RWPE1 (cell line): ENCODE measurements around the gene SYNJ2.

Source experiments
- CTCF ChIA-PET: fragments of 350-600 bp; sonication (Branson Sonifier 250); formaldehyde crosslinking; extraction: SDS; loops from one replicate; lab custom pipeline; 2021; lab: Yijun Ruan, JAX
- POLR2A ChIA-PET: fragments of 400-600 bp; formaldehyde crosslinking; extraction: SDS; loops from one replicate; lab custom pipeline; 2020; ENCODE audit warnings: antibody characterized with exemption; ENCODE audit not compliant: low non-redundant PET; lab: Yijun Ruan, JAX
- DNase-seq: peaks from one replicate; pipeline ENCODE4 v3.0.0; 2012; ENCODE audit warnings: low spot score
- H3K27ac ChIP-seq: fragments of 450-650 bp; 2 replicates; pipeline ENCODE4 v1.5.1; 2017
- TF ChIP-seq, protein P1 (sequence below): fragments of 450-650 bp; conservative IDR thresholded peaks from 2 replicates; pipeline ENCODE4 v1.5.1; 2017; ENCODE audit warnings: low read depth, mild to moderate bottlenecking

The SYNJ2 gene

DNA sequence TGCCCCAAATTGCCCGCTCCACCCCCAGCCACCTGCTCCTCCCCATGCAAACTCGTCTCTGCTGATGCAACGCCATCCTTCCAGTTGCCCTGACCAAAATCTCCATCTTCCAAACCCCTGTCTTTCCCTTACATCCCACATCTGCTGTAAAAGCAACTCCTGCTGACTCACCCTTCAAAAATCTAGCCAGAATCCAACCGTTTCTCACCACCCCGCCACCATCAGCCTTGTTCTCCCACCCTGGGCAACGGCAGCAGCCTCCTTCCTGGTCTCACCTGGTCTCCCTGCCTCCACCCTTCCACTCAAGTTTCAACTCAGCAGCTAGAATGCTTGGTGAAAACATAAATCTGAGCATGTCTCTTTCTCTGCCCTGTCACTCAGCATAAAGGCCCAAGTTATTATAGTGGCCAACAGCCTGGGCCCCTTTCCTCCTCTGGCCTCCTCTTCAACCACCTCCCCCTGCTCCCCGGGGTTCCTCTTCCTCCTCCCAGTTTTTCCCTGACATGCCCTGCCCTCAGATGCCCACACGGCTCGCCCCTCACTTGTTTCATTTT is 7.2 kb upstream of the SYNJ2 start:
- H3K27ac ChIP-seq, result no peak overlapping the region; the same call in 1 of the 2 replicates
- no peak for DNase-seq
- ChIA-PET CTCF (no interaction called here), POLR2A (no interaction called here)
- TF ChIP-seq, protein P1, sequence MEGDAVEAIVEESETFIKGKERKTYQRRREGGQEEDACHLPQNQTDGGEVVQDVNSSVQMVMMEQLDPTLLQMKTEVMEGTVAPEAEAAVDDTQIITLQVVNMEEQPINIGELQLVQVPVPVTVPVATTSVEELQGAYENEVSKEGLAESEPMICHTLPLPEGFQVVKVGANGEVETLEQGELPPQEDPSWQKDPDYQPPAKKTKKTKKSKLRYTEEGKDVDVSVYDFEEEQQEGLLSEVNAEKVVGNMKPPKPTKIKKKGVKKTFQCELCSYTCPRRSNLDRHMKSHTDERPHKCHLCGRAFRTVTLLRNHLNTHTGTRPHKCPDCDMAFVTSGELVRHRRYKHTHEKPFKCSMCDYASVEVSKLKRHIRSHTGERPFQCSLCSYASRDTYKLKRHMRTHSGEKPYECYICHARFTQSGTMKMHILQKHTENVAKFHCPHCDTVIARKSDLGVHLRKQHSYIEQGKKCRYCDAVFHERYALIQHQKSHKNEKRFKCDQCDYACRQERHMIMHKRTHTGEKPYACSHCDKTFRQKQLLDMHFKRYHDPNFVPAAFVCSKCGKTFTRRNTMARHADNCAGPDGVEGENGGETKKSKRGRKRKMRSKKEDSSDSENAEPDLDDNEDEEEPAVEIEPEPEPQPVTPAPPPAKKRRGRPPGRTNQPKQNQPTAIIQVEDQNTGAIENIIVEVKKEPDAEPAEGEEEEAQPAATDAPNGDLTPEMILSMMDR, result no peak

DNA sequence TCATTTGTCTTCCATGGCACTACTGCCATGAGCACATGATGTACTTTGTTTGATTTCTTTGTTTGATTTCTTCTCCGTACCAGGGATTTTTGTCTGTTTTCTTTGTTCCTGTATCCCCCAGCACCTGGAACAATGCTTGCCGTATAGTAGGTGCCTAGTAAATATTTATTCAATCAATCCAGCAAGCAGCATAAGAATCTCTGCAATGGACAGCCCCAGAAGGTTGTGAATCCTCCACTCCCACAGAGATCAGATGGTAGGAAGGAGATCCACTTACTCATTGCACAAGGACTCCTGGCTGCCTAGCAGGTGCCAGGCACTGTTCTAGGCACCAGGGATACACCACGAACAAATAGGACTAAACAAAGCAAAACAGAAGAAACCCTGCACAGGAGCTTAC is 6.7 kb upstream of the SYNJ2 start:
- POLR2A ChIA-PET, result no interaction called here
- TF ChIP-seq, protein P1, result no peak
- no peak for DNase-seq
- CTCF ChIA-PET, result no interaction called here
- H3K27ac ChIP-seq, result no peak overlapping the region

DNA sequence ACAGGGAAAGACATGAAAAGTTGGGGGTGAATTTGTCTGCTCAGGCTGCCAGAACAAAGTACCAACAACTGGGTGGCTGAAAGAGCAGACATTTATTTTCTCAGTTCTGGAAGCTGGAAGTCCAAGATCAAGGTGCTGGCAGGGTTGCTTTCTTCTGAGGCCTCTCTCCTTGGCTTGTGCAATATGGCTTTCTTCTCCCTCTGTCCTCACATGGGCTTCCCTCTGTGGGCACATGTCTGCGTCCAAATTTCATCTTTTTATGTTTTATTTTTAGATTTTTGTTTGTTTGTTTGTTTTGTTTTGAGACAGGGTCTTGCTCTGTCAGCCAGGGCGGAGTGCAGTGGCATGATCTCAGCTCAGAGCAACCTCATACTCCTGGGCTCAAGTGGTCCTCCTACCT is 6.2 kb upstream of the SYNJ2 start:
- TF ChIP-seq, protein P1, result no peak
- H3K27ac ChIP-seq, result no peak overlapping the region
- DNase-seq, result no peak
- POLR2A ChIA-PET, result no interaction called here
- CTCF ChIA-PET, result interaction anchor here (0.7 to 1.0 kb wide), 2 partner anchors 97 to 745 kb away, joined by 3 to 4 read pairs; no protein-coding TSS in a partner anchor

DNA sequence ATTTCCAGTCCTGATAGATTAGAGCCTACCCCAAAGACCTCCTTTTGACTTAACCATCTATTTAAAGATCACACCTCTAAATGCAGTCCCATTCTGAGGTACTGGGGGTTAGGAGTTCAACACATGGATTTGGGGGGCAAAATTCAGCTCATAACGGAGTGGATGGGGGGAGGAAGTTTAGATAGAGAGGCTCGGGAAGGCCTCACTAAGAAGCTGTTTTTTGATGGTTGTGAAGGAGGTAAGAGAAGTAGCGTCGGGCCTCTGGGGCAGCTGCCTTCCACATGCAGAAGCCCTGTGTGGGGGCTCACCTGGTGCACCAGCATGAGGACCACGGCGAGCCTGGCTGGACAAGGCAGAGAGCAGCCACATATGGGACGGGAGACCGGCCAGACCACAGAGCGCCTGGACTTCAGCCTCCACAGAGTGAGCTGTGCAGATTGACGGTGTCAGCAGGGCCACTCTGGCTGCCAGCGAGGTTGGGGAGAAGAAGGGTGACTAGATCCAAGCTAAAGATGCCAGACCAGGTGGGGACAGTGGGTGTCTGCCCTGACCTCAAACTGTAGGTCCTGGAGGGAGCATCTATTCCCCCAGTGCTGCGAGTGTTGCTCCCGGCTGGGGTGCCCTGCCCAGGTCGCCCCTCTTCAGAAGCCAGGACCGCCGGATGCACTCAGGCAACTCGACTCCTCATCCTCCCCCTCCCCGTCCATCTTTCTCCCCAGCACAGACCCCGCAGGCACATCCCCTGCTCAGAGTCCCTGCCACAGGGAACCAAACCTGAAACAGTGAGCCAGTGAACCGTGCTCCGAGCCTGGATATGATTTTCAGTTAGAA is 5.1 kb upstream of the SYNJ2 start:
- CTCF ChIA-PET, result interaction anchor here (1.0 kb wide), 1 partner anchor 96 kb away, joined by 3 read pairs; no protein-coding TSS in a partner anchor
- DNase-seq, result no peak
- no peak overlapping the region for H3K27ac ChIP-seq
- TF ChIP-seq, protein P1, result no peak
- POLR2A ChIA-PET, result interaction anchor here (0.6 kb wide), 1 partner anchor 24 kb away, joined by 6 read pairs; no protein-coding TSS in a partner anchor

DNA sequence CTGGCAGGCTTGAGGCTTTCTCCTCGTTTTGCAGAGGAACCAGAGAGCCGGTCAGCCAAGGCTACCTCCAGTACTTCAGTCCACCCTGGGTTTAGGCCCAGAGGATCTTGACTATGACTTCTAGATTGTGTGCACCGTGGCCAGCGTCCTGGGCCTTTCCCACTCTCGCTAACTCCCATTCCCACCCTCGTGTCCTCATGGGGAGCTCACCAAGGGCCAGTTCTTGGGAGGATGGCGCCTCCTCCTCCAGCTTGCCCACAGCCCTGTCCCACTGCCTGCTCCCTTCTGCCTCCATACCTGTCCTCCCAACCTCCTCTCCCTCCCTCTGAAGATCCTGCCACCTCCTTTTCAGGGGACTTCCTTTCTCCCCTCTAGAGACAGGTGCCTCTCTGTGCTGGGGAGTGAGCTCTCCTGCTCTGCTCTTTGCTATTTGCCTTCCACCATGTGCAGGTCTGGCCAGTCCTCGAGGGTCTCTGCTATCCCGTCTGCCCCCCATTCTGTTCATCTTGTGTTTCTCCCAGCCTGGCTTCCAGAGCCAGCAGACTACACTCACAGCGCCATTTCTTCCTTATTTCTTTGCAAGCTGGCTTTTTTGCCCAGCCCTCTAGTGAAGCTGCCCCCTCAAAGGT is 4.4 kb upstream of the SYNJ2 start:
- CTCF ChIA-PET, result no interaction called here
- TF ChIP-seq, protein P1, result no peak
- no peak for DNase-seq
- H3K27ac ChIP-seq, result no peak overlapping the region
- POLR2A ChIA-PET, result interaction anchor here (0.6 kb wide), 1 partner anchor 23 kb away, joined by 6 read pairs; no protein-coding TSS in a partner anchor

DNA sequence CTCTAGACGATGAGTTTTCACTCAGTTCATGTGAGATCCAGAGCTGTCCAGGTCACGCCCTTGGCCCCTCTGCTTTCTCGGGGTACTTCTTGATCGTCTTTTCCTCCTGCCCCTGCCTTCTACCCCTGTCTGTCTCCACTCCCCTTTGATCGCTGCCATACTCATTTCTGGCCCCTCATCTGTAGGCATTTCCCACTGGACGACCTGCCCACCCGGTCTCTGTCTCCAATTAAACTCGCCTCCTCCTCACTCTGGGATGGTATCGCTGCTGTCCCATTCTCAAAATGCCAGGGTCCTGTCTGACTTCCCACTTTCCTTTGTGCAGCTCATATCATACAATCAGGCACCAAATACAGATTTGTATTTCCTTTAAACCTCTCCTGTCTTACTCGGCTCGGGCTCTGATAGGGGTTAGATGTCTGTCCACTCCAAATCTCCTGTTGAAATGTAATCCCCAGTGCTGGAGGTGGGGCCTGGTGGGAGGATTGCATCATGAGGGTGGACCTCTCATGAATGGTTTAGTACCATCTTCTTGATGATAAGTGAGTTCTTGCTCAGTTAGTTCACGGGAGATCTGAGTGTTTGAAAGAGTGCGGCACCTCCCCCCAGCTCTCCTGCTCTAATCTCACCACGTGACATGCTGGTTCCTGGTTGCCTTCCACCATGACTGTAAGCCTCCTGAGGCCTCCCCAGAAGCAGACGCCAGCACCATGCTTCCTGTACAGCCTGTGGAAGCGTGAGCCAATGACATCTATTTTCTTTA is 3.5 kb upstream of the SYNJ2 start:
- TF ChIP-seq, protein P1, result no peak
- no peak for DNase-seq
- ChIA-PET POLR2A (no interaction called here), CTCF (no interaction called here)
- no peak overlapping the region for H3K27ac ChIP-seq
